Kidney capillary endothelial cell (primary cell): ENCODE data around the gene ANO3.

Source experiments
- DNase-seq: peaks from one replicate; pipeline ENCODE4 v3.0.0-alpha.2; 2018; ENCODE audit warnings: low spot score

The ANO3 gene

GRCh38 chr11:26710489-26710888 is 378.6 kb downstream of the ANO3 start:
- no peak for DNase-seq

- no peak for DNase-seq
These were observed 380.6 kb downstream of the ANO3 start for GRCh38 chr11:26712497-26712896.
